ENCODE results near the gene PLXDC2.

Gene PLXDC2

GRCh38 chr10:19970256-19970655 is 154.0 kb downstream of the PLXDC2 start:
- no peak for DNase-seq (ENCODE audit: extremely low spot score)
- CTCF ChIA-PET: no interaction called here
- no peak for TF ChIP-seq PKNOX1 (IDR thresholded peaks at IDR 0.05)
- no peak for TF ChIP-seq ELF4 (IDR thresholded peaks at IDR 0.05)
- no peak for TF ChIP-seq ARNT (IDR thresholded peaks at IDR 0.05)
- TF ChIP-seq CTBP1 (IDR thresholded peaks at IDR 0.05; ENCODE audit: borderline replicate concordance): no peak
- TF ChIP-seq SP1 (IDR thresholded peaks at IDR 0.05): no peak
- TF ChIP-seq ZNF384 (IDR thresholded peaks at IDR 0.05): no peak
- TF ChIP-seq FOXA1 (IDR thresholded peaks at IDR 0.05): no peak
- TF ChIP-seq HDGF (IDR thresholded peaks at IDR 0.05; ENCODE audit: borderline replicate concordance): no peak
- no peak for TF ChIP-seq L3MBTL2 (conservative IDR thresholded peaks at IDR 0.05)
- POLR2A ChIA-PET: no interaction called here

- DNase-seq (ENCODE audit: extremely low spot score): no peak
- TF ChIP-seq SP1 (IDR thresholded peaks at IDR 0.05) (no peak), FOXK2 (IDR thresholded peaks at IDR 0.05) (no peak), SUZ12 (IDR thresholded peaks at IDR 0.05) (no peak), ZNF384 (IDR thresholded peaks at IDR 0.05) (no peak), PKNOX1 (IDR thresholded peaks at IDR 0.05) (no peak), HDGF (IDR thresholded peaks at IDR 0.05; ENCODE audit: borderline replicate concordance) (no peak), FOXA1 (IDR thresholded peaks at IDR 0.05) (no peak), LEF1 (IDR thresholded peaks at IDR 0.05; ENCODE audit: borderline replicate concordance) (no peak), ELF4 (IDR thresholded peaks at IDR 0.05) (no peak), NFRKB (IDR thresholded peaks at IDR 0.05) (no peak), CTBP1 (IDR thresholded peaks at IDR 0.05; ENCODE audit: borderline replicate concordance) (no peak), FOXM1 (IDR thresholded peaks at IDR 0.05; ENCODE audit: borderline replicate concordance) (no peak), TARDBP (IDR thresholded peaks at IDR 0.05) (no peak)
- ChIA-PET POLR2A (no interaction called here), CTCF (no interaction called here)
Observed at GRCh38 chr10:19970717-19971116, 154.5 kb downstream of the PLXDC2 start.

- DNase-seq (ENCODE audit: extremely low spot score): no peak
- ChIA-PET POLR2A (no interaction called here), CTCF (no interaction called here)
- no peak for TF ChIP-seq SUZ12 (IDR thresholded peaks at IDR 0.05)
- TF ChIP-seq FOXK2 (IDR thresholded peaks at IDR 0.05): no peak
Observed at GRCh38 chr10:19971343-19972052, 155.3 kb downstream of the PLXDC2 start.

GRCh38 chr10:19974138-19974537 is 157.9 kb downstream of the PLXDC2 start:
- DNase-seq (ENCODE audit: extremely low spot score): no peak
- POLR2A ChIA-PET: no interaction called here
- no peak for TF ChIP-seq PKNOX1 (IDR thresholded peaks at IDR 0.05)
- no peak for TF ChIP-seq L3MBTL2 (conservative IDR thresholded peaks at IDR 0.05)
- no peak for TF ChIP-seq HDGF (IDR thresholded peaks at IDR 0.05; ENCODE audit: borderline replicate concordance)
- TF ChIP-seq CTBP1 (IDR thresholded peaks at IDR 0.05; ENCODE audit: borderline replicate concordance): no peak
- no peak for TF ChIP-seq TARDBP (IDR thresholded peaks at IDR 0.05)
- no peak for TF ChIP-seq FOXA1 (IDR thresholded peaks at IDR 0.05)
- TF ChIP-seq FOXM1 (IDR thresholded peaks at IDR 0.05; ENCODE audit: borderline replicate concordance): no peak
- no peak for TF ChIP-seq BHLHE40 (IDR thresholded peaks at IDR 0.05; ENCODE audit: borderline replicate concordance)
- TF ChIP-seq SP1 (IDR thresholded peaks at IDR 0.05): no peak
- TF ChIP-seq FOXK2 (IDR thresholded peaks at IDR 0.05): no peak
- no peak for TF ChIP-seq ELF4 (IDR thresholded peaks at IDR 0.05)
- TF ChIP-seq ZNF384 (IDR thresholded peaks at IDR 0.05): no peak
- CTCF ChIA-PET: no interaction called here

GRCh38 chr10:19974554-19974953 is 158.3 kb downstream of the PLXDC2 start:
- POLR2A ChIA-PET: no interaction called here
- no peak for DNase-seq (ENCODE audit: extremely low spot score)
- no peak for TF ChIP-seq LEF1 (IDR thresholded peaks at IDR 0.05; ENCODE audit: borderline replicate concordance)
- CTCF ChIA-PET: no interaction called here

- no peak for DNase-seq (ENCODE audit: extremely low spot score)
- no peak for TF ChIP-seq ZNF384 (IDR thresholded peaks at IDR 0.05)
- TF ChIP-seq PKNOX1 (IDR thresholded peaks at IDR 0.05): no peak
- no peak for TF ChIP-seq ARNT (IDR thresholded peaks at IDR 0.05)
- no peak for TF ChIP-seq LEF1 (IDR thresholded peaks at IDR 0.05; ENCODE audit: borderline replicate concordance)
- TF ChIP-seq CTBP1 (IDR thresholded peaks at IDR 0.05; ENCODE audit: borderline replicate concordance): no peak
- no peak for TF ChIP-seq L3MBTL2 (conservative IDR thresholded peaks at IDR 0.05)
- no peak for TF ChIP-seq SUZ12 (IDR thresholded peaks at IDR 0.05)
- no peak for TF ChIP-seq NFRKB (IDR thresholded peaks at IDR 0.05)
- POLR2A ChIA-PET: no interaction called here
- CTCF ChIA-PET: no interaction called here
Observed at GRCh38 chr10:19977097-19977521, 160.9 kb downstream of the PLXDC2 start.
